HK-2 (cell line): ENCODE results near the gene ALAS1.
A peak's percentile ranks its signal among the peaks of the same experiment; 100 is the strongest.

ENCODE experiments used
- DNase-seq: peaks from one replicate; pipeline ENCODE4 v3.0.0-alpha.2; 2018; ENCODE audit not compliant: unreplicated experiment

The ALAS1 gene

GRCh38 chr3:52221141-52221562 is 23.2 kb downstream of the ALAS1 start:
- DNase-seq: no peak

- DNase-seq: no peak
Measured at GRCh38 chr3:52221563-52222318, 23.8 kb downstream of the ALAS1 start.

GRCh38 chr3:52222319-52223221 is 24.6 kb downstream of the ALAS1 start:
- DNase-seq: no peak

GRCh38 chr3:52223449-52224408 is 25.8 kb downstream of the ALAS1 start:
- DNase-seq: no peak

GRCh38 chr3:52225452-52226228 is 27.7 kb downstream of the ALAS1 start, which contains the start of gene TLR9:
Gene TLR9, minus strand, starts transcription at chr3:52225645. Its CDS starts 116 bp downstream, at chr3:52225529.
- no peak for DNase-seq

- no peak for DNase-seq
Measured at GRCh38 chr3:52226229-52226817, 28.4 kb downstream of the ALAS1 start.

GRCh38 chr3:52227117-52227516 is 29.2 kb downstream of the ALAS1 start:
- DNase-seq: no peak

- DNase-seq: no peak
Measured at GRCh38 chr3:52227766-52228165, 29.8 kb downstream of the ALAS1 start.

GRCh38 chr3:52228266-52228665 is 30.3 kb downstream of the ALAS1 start:
- DNase-seq: no peak

- no peak for DNase-seq
Measured at GRCh38 chr3:52228751-52229291, 30.9 kb downstream of the ALAS1 start.

- no peak for DNase-seq
Measured at GRCh38 chr3:52229656-52230055, 31.7 kb downstream of the ALAS1 start.

- no peak for DNase-seq
Measured at GRCh38 chr3:52230461-52230860, 32.5 kb downstream of the ALAS1 start.

- no peak for DNase-seq
Measured at GRCh38 chr3:52230889-52231499, 33.0 kb downstream of the ALAS1 start.

GRCh38 chr3:52231502-52232278 is 33.7 kb downstream of the ALAS1 start:
- DNase-seq: peak; percentile 72

GRCh38 chr3:52232279-52233107 is 34.5 kb downstream of the ALAS1 start:
- DNase-seq: no peak

GRCh38 chr3:52233108-52233591 is 35.2 kb downstream of the ALAS1 start:
- no peak for DNase-seq

- no peak for DNase-seq
Measured at GRCh38 chr3:52233968-52234367, 36.0 kb downstream of the ALAS1 start.
